ENCODE results near the gene CYB5R2.

CYB5R2 gene

GRCh38 chr11:7645206-7645605 lies 28.1 kb downstream of the CYB5R2 start:
- ChIA-PET POLR2A (ENCODE audit: low non-redundant PET) (no interaction called here), CTCF (interaction anchor here (0.6 kb wide), 1 partner anchor 572 kb away, joined by 4 read pairs; no protein-coding TSS in a partner anchor)
- H3K27ac ChIP-seq, result no peak overlapping the region
- no peak for TF ChIP-seq CTCF (conservative IDR thresholded peaks at IDR 0.05; ENCODE audit: low read depth)
- no peak for DNase-seq (ENCODE audit: low spot score)

- ChIA-PET CTCF (interaction anchor here (1.1 kb wide), 1 partner anchor 72 kb away, joined by 7 read pairs; no protein-coding TSS in a partner anchor), POLR2A (ENCODE audit: low non-redundant PET) (no interaction called here)
- DNase-seq (ENCODE audit: low spot score), result no peak
- TF ChIP-seq CTCF (conservative IDR thresholded peaks at IDR 0.05; ENCODE audit: low read depth), result no peak
- H3K27ac ChIP-seq, result no peak overlapping the region
Observed at GRCh38 chr11:7643314-7643713, 30.0 kb downstream of the CYB5R2 start.

- no peak for DNase-seq (ENCODE audit: low spot score)
- ChIA-PET POLR2A (ENCODE audit: low non-redundant PET) (no interaction called here), CTCF (interaction anchor here (1.0 to 1.1 kb wide), 2 partner anchors 15 to 71 kb away, joined by 3 to 7 read pairs; no protein-coding TSS in a partner anchor)
- no peak overlapping the region for H3K27ac ChIP-seq
- no peak for TF ChIP-seq CTCF (conservative IDR thresholded peaks at IDR 0.05; ENCODE audit: low read depth)
Observed at GRCh38 chr11:7642747-7643146, 30.6 kb downstream of the CYB5R2 start.

- DNase-seq (ENCODE audit: low spot score), result no peak
- H3K27ac ChIP-seq, result no peak overlapping the region
- no peak for TF ChIP-seq CTCF (conservative IDR thresholded peaks at IDR 0.05; ENCODE audit: low read depth)
- ChIA-PET CTCF (interaction anchor here (0.6 kb wide), 1 partner anchor 1062 kb away, joined by 4 read pairs; no protein-coding TSS in a partner anchor), POLR2A (ENCODE audit: low non-redundant PET) (no interaction called here)
Observed at GRCh38 chr11:7640816-7641215, 32.5 kb downstream of the CYB5R2 start.

GRCh38 chr11:7639643-7640025 lies 33.7 kb downstream of the CYB5R2 start:
- CTCF ChIA-PET, result interaction anchor here (1.2 kb wide), 1 partner anchor 68 kb away, joined by 4 read pairs; no protein-coding TSS in a partner anchor
- no peak for TF ChIP-seq CTCF (conservative IDR thresholded peaks at IDR 0.05; ENCODE audit: low read depth)
- no peak overlapping the region for H3K27ac ChIP-seq
- POLR2A ChIA-PET (ENCODE audit: low non-redundant PET), result no interaction called here
- DNase-seq (ENCODE audit: low spot score), result no peak

GRCh38 chr11:7638710-7639642 lies 34.3 kb downstream of the CYB5R2 start:
- POLR2A ChIA-PET (ENCODE audit: low non-redundant PET), result interaction anchor here (0.6 kb wide), 2 partner anchors 32 to 47 kb away, joined by 3 read pairs; no protein-coding TSS in a partner anchor
- no peak for DNase-seq (ENCODE audit: low spot score)
- no peak overlapping the region for H3K27ac ChIP-seq

More at GRCh38 chr11:7638710-7639642, 34.3 kb downstream of the CYB5R2 start:
- TF ChIP-seq CTCF (conservative IDR thresholded peaks at IDR 0.05; ENCODE audit: low read depth), result no peak
- CTCF ChIA-PET, result interaction anchor here (0.6 to 1.2 kb wide), 2 partner anchors 67 to 215 kb away, joined by 3 to 4 read pairs; no protein-coding TSS in a partner anchor

All from RWPE1 (cell line).